NCI-H774 (cell line): Measurements from ENCODE around the gene ACAN.

Experiments
- DNase-seq: peaks from one replicate; lab custom pipeline; 2025; lab: John Stamatoyannopoulos, UW

ACAN gene

DNA sequence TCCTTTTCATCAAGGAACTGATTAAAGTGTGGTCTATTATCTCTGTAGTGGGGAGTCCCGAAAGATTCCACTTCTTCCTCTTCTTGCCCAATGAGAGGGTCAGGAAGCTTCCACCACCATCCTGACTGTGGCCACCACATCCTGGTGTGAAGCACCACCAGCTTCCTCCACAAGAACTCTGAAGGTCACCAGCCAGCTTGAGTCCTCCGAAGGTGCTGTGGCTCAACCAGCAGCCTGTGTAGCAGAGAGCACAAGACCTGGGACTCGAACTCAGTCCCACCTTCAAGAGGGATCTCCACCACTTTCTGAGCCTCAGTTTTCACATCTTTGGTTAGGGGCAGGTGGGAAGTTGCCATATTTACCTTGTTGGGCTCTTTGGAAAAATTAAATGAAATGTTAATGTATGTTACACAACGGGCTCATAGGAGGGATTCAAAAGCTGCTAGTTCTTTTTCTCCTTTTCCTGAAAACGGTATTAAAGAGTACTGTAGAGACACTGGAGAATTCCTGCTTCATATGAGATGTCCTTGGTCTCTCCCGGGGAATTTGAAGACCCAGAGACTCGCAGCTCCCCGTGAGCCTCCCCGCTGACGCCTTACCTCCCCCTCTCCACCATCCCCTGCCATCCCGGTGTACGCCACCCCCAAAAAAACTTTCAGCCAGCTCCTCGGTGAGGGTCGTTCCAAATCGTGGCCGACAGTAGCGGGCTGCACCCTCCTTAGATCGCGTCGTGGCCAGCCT lies 816 bp upstream of the ACAN start:
- no peak for DNase-seq

DNA sequence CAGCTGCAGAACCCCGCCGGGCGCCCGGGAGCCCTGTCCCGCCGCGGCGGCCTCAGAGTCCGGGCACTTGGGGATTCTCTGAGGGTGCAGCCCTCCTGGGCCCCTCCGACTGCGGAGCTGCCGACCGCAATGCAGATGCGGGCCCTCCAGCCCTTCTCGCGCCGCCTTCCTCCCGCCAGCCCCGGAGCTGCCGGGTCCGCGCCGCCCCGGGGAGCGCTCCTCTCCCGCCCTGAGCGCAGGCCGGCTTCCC lies 320 bp upstream of the ACAN start:
- DNase-seq, result no peak

DNA sequence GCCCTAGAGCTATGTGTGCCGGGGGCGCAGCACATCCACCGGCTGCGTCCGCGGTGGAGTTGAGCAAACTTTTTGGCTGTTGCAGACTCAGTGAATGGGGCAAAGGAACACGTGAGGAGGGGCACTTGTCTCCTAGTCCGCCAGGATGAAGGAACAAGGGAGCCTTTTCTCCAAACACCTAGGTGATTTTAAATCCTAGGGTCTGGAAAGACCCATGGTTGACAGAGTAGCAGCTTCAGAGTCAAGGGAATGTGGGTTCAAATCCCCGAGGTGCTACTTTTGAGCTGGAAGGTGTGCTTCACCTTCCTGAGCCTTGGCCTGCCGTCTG lies 648 bp downstream of the ACAN start:
- no peak for DNase-seq

DNA sequence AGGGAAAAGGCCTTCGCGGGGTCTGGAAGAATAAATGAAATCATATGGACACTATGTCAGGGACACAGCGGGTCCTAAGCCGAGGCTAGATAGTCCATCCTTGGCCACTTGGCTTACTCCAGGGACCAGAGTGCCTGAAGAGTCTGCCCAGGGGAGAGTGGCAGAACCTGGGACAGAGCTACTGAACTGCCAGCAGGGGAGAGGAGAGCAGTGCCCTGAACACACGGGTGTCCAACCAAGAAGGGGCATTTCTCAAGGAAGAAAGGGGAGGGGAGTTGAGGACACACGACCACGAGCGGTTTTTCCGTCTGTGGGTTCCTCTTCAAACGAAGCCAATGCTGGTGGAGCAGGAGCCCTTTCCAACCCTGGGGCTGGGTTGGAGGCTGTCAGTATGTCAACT lies 1.0 kb downstream of the ACAN start:
- DNase-seq, result no peak

DNA sequence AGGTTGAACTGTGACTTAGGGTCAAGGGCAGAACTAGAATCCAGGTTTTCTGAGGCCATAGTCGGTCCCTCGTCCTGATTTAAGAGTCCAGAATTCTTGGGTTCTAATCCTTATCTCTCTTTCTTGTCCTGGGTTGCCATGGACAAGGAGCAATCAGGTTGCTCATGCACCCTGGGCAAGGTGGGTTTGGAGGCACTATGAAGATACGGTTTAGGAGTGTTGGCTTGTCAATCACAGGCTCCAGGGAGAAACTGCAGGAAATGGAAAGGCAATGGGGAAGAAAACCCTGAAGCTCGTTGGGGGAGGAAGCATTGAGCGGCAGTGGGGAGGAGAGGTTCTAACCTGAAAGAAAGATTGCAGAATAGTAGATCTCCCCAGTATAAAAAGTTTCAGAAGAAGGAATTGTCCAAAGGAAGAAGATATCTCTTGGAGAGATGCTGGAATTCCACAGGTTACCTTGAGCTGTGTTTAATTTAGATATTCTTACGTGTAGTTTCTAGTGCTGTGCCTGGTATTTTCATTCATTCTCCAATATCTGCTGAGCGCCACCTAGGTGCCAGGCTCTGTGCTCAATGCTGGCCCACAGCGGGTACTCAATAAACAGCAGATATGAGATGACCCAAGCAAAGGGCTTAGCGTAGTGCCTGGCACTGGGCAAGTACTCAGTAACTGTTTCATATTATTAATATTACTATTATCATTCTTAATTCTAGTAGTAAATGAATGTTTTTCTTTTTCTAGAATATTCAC lies 2.0 kb downstream of the ACAN start:
- no peak for DNase-seq

DNA sequence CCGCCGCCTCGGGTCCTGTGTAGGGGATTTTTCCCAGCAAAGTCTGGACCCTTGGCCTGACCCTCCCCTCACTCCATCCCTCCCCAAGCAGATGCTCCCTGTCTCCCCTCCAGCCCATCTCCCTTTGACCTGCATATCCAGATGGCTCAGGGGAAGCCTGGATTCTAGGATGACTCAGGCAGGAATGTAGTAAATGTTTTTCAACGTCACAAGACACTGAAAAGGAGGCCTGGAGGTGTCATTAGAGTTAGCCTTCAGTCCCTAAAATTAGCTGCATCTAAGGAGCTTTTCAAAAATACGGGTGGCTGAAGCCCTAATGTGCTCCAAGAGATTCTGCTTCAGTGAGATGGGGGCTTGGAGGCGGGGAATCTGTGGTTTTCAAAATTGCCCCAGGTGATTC lies 7.2 kb downstream of the ACAN start:
- no peak for DNase-seq

DNA sequence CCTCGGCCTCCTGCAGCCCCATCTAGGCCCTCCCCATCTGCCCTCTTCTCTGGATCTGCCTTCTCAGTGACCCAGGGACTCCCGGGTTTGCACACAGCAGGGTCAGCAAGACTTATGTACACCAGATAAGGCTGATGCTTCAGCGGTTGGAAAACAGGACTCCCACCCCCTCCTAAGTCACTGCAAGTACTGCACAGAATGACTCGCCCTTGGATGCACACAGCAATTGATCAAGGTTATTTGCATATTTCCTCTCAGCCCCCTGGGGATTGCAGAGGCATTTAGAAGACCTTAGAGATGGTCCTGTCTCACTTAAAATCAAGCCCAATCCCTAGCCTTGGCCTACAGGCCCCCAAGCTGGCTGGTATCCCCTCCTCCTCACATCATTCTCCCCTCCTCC lies 8.9 kb downstream of the ACAN start:
- no peak for DNase-seq

DNA sequence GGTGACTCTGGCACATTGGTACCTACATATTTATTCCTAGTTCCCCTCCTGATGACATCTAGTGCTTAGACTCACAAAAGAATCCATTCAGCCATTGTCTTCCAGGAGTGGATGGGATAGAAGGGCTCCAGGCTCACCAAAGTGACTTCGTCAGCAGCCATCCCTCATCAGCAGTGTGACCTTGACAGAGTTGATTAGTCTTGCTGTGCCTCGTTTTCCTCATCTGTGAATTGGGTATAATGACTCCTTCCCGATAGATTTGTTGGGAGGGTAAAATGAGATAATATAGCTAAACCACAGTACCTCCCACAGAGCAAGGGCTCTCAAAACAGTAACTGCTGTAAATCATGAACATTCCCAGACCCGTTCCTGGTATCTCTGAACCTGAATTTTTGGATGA lies 10.7 kb downstream of the ACAN start:
- DNase-seq, result no peak

DNA sequence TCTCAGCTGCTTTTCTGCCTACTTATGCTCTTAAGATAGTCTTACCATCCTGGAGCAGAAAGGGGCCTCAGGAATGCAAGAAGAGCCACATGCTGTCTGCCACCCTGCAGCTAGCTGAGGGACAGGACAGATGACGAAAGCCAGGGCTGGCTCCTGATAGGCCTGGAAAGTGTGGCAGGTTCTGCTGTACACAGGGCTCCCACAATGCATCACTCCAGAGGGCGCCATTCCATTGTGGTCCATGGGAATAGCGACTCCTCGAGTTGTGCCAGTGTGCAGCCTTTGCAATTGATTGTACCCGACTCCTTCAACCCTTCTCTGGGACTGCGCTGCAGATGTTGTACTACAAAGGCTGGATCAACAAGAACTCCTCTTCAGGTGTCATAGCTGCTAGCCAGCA lies 11.2 kb downstream of the ACAN start:
- DNase-seq, result no peak

DNA sequence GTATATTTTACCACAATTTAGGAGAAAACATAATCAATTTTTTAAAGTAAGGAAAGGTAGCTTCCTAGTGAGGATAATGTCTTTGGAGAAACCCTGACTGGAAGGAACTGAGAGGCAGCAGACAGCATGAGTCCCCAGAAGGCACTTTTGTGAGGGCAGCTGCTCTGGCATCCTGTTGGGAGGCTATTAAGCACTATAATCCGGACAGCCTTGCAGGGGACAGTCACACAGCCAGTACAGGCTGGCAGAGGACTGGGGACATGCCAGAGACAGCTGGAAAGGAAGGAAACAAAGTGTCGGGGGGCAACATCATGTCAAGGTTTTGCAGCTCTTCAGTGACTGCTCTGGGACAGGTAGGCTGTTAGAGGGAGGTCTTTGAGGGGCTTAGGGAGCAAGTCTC lies 15.7 kb downstream of the ACAN start:
- no peak for DNase-seq

DNA sequence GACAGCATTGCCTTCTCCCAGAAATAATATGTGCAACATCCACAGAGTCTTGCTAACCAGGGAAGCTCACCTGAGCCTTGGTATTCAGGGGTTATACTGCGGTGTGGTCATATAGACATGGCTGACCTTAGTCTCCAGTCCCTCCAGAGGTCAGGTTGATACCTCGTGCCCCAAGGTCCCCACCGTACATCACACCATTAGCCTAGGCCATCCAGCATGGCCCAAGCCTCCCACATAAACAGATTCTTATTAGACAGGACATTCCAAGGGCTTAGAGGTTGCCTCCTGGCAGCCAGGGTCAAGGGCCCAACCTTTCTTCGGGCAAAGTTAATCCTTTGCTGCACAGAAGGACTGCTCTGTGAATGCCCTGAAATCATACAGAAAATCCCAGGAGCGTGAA lies 18.8 kb downstream of the ACAN start:
- no peak for DNase-seq

DNA sequence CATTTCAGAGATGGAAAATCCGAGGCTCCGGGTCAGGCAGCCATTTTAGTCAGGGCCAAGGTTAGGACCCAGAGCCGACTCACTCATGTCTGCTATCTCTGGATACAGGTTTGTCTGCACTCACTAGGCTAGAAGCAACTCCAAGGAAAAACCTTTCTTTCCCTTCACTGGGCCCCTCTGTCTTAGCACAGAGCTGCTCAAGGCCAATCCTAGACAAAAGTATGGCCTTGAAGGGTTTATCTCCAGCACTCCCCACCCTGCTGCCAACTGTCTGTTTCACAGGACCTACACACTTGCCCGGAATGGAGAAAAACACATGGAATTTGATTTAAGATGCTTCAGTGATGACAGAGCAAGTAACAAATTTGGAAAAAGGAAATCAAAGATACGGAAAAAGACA lies 25.6 kb downstream of the ACAN start:
- no peak for DNase-seq

DNA sequence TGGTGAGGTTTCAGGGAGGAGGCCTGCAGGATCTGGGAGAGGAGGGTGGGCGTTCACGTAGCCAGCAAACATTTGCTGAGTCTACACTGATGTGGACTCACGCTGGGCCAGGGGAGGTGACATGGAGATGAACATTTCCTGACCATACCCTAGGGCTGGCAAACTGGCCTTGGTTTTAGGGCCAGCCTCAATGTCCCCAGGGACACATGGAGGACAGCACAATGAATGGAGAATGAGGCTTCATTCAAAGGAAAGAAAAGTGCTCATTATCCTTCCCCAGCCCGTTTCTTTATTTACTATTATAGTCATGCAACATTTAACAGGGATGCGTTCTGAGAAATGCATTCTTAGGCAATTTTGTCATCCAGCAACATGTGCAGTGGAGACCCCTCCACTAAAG lies 26.8 kb downstream of the ACAN start:
- DNase-seq, result no peak

DNA sequence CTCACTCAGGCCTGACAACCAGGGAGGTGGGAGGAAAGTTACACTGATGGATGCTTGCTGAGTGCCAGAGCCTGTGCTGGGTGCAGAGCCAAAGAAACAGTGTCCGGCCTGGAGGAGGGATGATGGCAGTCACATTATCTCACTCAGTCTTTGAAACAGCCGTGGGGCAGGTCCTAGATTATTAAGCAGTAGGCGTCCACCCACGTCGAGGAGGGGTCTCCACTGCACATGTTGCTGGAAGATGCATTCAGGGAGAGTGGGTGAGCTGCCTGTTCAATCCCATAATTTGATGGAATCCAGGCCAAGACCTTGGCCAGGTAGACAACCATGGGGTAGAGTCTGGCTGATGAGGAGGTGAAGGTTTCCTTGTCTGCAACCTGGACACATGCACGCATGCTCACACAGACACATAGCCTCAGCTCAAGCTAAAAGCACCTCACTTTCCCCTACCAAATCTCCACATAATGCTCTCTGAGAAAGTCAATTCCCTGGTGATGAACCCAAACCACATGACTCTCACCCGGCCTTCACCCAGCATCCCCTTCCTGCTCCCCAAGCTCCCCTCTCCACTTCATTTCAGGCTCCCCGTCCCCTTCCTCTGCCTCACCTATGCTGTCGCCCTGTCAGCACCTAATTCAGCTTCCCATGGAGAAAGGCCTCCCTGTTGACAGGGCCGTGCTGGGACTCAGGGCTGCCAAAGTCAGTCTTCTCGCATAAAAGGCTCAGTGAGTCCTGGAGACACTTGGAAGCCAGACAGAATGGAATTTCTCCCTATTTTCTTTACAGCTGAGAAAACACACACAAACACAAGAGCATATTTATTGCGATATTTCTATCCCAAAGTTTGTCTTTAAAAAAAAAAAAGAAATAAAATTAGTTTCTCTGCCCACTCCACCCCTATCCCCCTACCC lies 29.8 kb downstream of the ACAN start:
- DNase-seq, result no peak

DNA sequence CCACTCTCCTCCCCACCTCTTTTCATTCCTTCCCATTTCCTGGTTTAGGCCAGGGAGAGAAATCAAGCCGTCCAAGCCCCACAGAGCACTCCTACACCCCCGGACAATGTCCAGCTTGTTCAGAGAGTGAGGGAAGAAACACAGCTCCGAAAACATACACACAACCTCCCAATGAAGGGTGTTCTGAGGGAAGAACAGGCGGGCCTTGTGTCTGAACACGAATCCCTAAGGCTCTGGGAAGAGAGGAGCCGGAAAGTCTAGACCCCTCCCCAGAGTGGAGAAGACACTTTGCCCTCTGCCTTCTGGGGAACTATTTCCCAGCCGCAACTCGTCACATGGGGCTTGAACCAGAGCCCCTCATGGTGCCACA lies 30.5 kb downstream of the ACAN start:
- DNase-seq, result no peak

DNA sequence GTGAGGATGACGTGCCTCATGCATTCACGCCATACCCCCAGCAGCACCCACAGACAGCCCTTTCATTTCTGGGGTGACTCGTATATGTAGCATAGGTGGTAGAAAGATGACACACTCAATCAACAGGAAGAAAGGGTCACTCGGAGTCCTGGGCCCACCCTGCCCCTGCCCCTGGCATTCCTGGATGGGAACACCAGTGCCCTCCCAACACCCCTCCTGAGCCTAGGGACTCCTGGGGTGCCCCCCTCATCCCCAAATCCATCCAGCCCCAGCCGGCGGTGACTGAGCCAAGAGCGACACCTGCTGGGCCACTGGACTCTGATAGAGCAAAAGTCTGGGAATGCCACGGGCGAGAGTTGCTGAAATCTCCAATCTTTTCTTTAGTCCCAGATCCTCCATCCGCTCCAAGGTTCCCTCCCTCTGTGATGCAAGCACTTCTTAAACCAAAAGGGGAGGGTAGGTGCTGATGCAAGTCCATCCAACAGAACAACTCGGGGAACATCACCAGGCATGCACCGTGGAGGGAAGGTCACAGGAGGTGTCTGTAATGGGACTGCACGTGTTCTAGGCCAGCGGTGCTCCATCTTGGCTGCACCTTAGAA lies 31.1 kb downstream of the ACAN start:
- no peak for DNase-seq

DNA sequence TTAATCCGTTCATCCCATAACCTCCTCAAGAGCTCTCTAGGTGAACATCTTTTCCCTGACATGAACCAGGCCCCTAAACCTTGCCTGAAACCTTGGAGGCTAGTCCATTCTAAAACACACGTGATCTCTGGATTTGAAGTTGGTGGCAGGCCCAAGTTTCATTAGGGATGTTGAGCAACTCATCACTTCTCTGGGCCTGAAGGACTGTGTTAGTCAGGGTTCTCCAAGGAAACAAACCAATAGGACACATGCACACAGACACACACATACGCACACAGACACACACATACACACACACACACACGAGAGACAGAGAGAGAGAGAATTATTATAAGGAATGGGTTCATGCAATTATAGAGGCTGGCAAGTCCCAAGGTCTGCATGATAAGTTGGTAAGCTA lies 31.9 kb downstream of the ACAN start:
- no peak for DNase-seq

DNA sequence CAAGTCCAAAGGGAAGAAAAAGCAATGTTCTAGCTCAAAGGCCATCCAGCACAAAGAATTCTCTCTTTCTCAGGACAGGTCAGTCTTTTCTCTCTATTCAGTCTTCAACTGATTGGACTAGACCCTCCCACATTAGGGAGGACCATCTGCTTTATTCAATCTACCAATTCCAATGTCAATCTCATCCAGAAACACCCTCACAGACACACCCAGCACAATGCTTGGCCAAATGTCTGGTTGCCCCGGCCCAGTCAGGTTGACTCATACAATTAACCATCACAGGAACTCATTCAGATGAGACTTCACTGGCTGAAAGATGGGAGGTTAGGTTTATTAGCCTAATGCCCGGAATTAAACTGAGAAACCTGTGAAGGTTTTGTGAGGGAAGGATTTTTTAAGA lies 32.4 kb downstream of the ACAN start:
- no peak for DNase-seq

DNA sequence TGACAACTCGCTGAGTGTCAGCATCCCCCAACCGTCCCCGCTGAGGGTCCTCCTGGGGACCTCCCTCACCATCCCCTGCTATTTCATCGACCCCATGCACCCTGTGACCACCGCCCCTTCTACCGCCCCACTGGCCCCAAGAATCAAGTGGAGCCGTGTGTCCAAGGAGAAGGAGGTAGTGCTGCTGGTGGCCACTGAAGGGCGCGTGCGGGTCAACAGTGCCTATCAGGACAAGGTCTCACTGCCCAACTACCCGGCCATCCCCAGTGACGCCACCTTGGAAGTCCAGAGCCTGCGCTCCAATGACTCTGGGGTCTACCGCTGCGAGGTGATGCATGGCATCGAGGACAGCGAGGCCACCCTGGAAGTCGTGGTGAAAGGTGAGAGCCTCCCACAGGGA lies 35.4 kb downstream of the ACAN start:
- DNase-seq, result no peak

DNA sequence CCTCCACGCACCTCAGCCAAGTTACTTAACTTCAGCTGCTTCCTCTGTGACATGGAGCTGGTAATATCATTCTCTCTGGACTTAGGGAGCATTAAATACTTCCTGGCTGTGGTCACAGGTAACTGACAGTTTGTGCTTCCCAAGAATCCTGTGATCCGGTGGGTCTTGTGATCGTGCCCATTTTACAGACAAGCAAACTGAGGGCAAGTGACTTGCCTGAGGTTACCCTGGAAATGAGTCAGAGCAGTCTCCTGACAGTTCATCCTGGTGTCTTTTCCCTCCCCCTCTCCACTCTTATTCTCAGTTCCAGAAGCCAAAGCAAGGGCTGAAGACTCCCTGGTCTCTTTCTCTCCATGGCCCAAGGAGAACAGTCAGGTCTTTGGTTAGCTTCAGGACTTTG lies 35.9 kb downstream of the ACAN start:
- no peak for DNase-seq

DNA sequence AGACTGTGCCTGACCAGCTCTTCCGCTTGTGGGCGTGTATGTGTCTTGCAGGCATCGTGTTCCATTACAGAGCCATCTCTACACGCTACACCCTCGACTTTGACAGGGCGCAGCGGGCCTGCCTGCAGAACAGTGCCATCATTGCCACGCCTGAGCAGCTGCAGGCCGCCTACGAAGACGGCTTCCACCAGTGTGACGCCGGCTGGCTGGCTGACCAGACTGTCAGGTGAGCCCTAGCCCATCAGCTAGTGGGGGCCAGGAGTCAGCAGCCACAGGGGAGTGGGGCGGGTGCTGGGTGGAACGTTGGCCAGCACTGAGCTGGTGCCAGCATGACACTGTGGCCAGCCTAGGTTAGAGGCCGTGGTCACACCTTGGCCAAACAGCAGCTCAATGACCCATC lies 36.7 kb downstream of the ACAN start:
- no peak for DNase-seq

DNA sequence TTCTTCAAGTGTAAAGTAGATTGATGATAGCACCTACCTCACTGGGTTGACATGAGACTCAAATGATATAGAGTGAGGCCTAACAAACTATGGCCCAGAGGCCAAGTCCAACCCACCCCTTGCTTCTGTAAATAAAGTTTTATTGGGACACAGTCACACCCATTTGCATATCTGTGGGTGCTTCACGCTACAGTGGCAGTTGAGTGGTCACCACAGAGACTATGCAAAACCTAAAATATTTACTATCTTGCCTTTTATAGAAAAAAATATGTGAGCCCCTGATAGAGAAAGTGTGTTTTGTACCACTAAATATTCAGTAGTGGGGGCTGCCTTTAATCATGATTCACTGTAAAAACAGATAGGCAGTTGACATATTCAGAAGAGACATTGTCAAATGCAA lies 38.0 kb downstream of the ACAN start:
- DNase-seq, result no peak

DNA sequence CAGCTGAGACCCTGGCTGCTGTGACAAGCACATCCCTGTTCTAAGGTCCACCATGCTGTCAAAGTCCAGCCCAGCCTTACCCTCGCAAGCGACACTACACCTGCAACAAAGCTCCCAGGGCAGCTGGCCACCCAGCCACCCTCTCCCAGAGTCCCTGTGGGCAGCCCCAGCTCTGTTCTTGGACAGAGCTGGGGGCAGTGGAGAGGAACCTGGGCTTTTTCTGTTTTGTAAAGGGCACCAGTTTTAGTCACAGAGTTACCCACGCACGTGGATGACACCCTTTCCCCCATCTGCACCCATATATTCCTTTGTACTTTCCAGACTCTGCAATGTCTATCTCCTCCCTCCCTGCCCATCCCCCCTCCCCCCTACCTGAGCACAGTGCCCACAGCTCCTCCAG lies 38.9 kb downstream of the ACAN start:
- DNase-seq, result no peak
